Activated CD4-positive, alpha-beta memory T cell treated with anti-CD3 and anti-CD28 coated beads, Interleukin-2, amount 10 ng/mL, durations not matched to agents 7 days and 5 days (primary cell): ENCODE data around the gene TRIB2. TPM values are rescaled to one million over a fixed set of nuclear protein-coding genes. Genes with fewer than 3 reads are reported as not detected.

Source experiments
- CTCF ChIA-PET: fragments of 350-600 bp; sonication (Branson Sonifier 250); formaldehyde crosslinking; loops from one replicate; lab custom pipeline; 2021; ENCODE audit warnings: antibody characterized with exemption, inconsistent platforms; lab: Charles Lee
- POLR2A ChIA-PET: fragments of 350-600 bp; sonication (Branson Sonifier 250); formaldehyde crosslinking; loops from one replicate; lab custom pipeline; 2021; ENCODE audit warnings: antibody characterized with exemption; lab: Charles Lee
- DNase-seq: peaks from one replicate; pipeline ENCODE4 v3.0.0-alpha.2; 2020
- H3K27ac Mint-ChIP-seq: one replicate; pipeline ENCODE4 v1.8.0; 2021; ENCODE audit warnings: mild to moderate bottlenecking, mixed read lengths
- H3K27me3 Mint-ChIP-seq: one replicate; pipeline ENCODE4 v1.8.0; 2021; ENCODE audit warnings: mixed read lengths
- H3K36me3 Mint-ChIP-seq: one replicate; pipeline ENCODE4 v1.8.0; 2021; ENCODE audit warnings: low read depth, mixed read lengths
- H3K4me1 Mint-ChIP-seq: one replicate; pipeline ENCODE4 v1.8.0; 2021; ENCODE audit warnings: mixed read lengths
- H3K4me3 Mint-ChIP-seq: one replicate; pipeline ENCODE4 v1.8.0; 2021; ENCODE audit warnings: mild to moderate bottlenecking, mixed read lengths
- H3K9me3 Mint-ChIP-seq: one replicate; pipeline ENCODE4 v1.8.0; 2021; ENCODE audit warnings: mixed read lengths
- total RNA-seq, 2 experiments: library from RNA; stranded (reverse); gene quantifications; one replicate each; pipeline ENCODE4 v1.2.3, GENCODE V29; 2021

TRIB2 gene
- total RNA-seq, 2 experiments from 2014 or later, result 62.8 to 68.3 TPM

DNA sequence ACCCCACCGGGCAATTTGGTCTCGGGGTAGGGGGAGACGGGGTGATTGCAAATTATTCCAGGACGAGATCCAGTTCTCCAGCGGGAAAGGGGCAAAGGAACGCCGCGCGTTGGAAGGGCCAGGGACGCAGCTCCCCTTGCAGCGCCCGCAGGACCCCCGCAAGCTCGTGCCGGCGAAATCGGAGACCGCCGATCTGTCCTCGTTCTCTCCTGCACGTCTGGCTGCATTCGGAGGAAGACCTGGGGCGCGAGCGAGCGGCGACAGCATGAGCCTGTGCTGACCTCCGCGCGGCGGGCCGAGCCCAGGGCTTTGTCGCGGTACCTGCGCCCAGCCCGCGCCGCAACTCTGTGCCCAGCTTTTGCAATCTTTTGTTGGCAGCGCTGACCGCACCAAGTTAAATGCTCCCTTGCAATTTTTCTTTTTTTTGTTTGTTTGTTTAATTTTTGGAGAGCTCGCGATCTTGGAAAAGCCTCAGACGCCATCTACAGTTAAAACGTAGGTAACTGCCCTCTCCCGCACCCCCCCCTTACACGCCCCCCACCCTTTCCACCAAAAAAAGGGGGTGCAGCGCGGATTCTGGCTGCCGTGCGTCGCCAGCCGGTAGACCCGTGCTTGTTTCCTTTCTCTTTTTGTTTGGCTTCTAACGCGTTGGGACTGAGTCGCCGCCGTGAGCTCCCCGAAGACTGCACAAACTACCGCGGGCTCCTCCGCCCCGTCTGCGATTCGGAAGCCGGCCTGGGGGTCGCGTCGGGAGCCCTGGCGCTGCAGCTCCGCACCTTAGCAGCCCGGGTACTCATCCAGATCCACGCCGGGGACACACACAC, 667 bp downstream of the TRIB2 start:
- Mint-ChIP-seq H3K27me3 (peaks cover 6% of the 10 kb centered on the region), H3K4me1 (peaks cover 55% of the 10 kb centered on the region), H3K36me3 (peaks cover 28% of the 10 kb centered on the region), H3K9me3 (no peaks in the 10 kb centered on the region), H3K27ac (peak overlapping the region; percentile 72), H3K4me3 (peak overlapping the region; percentile 84)
- ChIA-PET POLR2A (interaction anchor here (0.6 to 4.5 kb wide), 33 partner anchors 9 to 887 kb away, joined by 3 to 82 read pairs (median 7); no protein-coding TSS in a partner anchor), CTCF (interaction anchor here (0.6 to 4.2 kb wide), 51 partner anchors 10 to 963 kb away, joined by 3 to 62 read pairs (median 6); no protein-coding TSS in a partner anchor)
- DNase-seq, result peak; percentile 61

DNA sequence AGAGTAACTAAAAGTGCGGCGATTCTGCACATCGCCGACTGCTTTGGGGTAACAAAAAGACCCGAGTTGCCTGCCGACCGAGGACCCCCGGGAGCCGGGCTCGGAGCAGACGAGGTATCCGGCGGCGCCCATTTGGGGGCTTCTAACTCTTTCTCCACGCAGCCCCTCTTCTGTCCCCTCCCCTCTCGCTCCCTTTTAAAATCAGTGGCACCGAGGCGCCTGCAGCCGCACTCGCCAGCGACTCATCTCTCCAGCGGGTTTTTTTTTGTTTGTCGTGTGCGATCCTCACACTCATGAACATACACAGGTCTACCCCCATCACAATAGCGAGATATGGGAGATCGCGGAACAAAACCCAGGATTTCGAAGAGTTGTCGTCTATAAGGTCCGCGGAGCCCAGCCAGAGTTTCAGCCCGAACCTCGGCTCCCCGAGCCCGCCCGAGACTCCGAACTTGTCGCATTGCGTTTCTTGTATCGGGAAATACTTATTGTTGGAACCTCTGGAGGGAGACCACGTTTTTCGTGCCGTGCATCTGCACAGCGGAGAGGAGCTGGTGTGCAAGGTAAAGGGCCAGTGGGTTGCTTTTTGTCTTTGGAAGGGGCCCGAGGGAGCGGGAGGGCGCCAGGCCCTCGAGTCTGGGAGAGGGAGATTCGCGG, 1.4 kb downstream of the TRIB2 start:
- Mint-ChIP-seq H3K36me3 (peaks cover 36% of the 10 kb centered on the region), H3K27ac (peak overlapping the region; percentile 72), H3K4me3 (peak overlapping the region; percentile 84), H3K4me1 (peaks cover 63% of the 10 kb centered on the region), H3K27me3 (peaks cover 6% of the 10 kb centered on the region), H3K9me3 (no peaks in the 10 kb centered on the region)
- POLR2A ChIA-PET, result interaction anchor here (0.6 to 4.5 kb wide), 19 partner anchors 9 to 424 kb away, joined by 3 to 82 read pairs (median 8); no protein-coding TSS in a partner anchor
- CTCF ChIA-PET, result interaction anchor here (0.6 to 4.2 kb wide), 28 partner anchors 10 to 964 kb away, joined by 3 to 62 read pairs (median 8); no protein-coding TSS in a partner anchor
- peak; percentile 44 for DNase-seq

DNA sequence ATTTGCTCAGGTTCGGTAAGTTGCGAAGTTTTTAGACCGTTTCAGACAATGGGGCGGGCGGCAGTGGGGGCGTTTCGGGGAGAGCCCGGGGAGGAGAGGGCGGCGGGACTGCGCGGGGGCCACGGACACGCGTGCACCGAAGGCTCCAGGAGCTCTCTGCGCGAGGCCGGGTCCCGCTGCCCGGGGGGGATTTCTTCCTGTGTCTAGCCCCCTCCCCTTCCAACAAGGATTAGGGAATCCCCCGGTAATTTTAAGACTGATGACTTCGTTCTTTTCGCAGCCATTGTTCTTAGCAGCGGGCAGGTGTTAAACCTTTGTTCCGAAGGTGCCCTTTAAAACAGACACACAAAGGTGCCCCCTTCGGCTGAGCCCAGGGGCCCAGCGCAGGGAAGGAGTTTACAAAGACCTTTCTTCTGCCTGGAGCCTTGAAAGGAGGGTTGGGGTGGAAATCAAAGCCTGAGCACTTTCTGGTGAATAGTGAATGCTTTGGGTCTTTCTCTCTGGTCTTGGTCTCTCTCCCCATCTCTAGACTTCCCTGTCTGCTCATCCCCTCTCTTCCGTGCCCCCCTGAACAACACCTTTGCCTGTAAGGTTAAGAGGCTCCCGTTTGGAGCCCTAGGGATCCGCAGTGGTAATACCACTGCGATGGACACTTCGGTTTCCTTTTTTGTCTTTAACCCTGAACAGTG, 2.1 kb downstream of the TRIB2 start:
- Mint-ChIP-seq H3K27me3 (peaks cover 6% of the 10 kb centered on the region), H3K4me3 (peak overlapping the region; percentile 84), H3K27ac (peak overlapping the region; percentile 73), H3K4me1 (peaks cover 70% of the 10 kb centered on the region), H3K9me3 (no peaks in the 10 kb centered on the region), H3K36me3 (peaks cover 43% of the 10 kb centered on the region)
- ChIA-PET POLR2A (interaction anchor here (0.6 to 4.5 kb wide), 4 partner anchors 9 to 247 kb away, joined by 3 to 82 read pairs (median 26); no protein-coding TSS in a partner anchor), CTCF (interaction anchor here (0.7 to 4.2 kb wide), 6 partner anchors 9 to 304 kb away, joined by 3 to 62 read pairs (median 24); no protein-coding TSS in a partner anchor)
- no peak for DNase-seq

DNA sequence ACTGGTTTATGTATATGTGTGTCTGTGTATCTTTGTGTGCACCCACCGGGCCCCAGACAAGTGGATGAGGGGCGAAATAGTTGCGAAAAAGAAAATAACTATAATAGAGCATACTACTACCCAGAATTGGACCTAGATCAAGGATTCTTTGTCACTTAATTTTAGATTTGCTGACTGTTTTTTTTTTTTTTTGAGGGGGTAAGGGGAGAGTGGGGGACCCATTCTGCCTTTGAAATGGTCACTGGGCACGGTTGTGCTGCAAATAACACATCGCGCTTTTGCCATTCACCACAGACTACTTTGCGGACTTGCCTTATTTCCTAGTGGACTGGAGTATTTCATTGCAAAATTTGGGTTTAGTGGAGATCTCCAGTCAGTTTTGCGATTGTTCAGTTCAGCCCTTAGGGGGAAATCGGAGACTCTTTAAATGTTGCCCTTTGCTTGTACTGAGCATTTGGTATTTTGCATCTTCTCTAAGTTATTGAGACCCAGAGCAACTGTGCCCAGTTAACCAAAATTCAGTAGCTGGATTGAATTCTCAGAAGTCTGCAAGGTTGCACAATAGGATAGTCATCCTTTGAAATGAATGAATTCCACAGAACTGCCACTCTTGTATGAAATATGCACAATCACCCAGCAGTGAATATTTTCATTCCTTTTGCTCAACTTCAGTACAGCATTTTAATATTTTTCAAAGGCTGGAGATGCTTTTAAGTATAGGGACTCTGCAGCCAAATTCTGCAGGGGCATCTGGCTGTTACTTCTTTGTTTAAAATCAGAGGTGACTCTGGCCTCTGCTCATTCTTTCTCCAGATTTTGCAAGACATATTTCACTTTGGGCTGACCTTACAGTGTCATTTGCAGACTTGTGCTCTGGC, 2.9 kb downstream of the TRIB2 start:
- H3K4me1 Mint-ChIP-seq, result peaks cover 72% of the 10 kb centered on the region
- H3K9me3 Mint-ChIP-seq, result no peaks in the 10 kb centered on the region
- peak overlapping the region; percentile 84 for H3K4me3 Mint-ChIP-seq
- CTCF ChIA-PET, result interaction anchor here (0.9 to 5.6 kb wide), 8 partner anchors 10 to 945 kb away, joined by 3 to 29 read pairs (median 4); no protein-coding TSS in a partner anchor
- peaks cover 51% of the 10 kb centered on the region for H3K36me3 Mint-ChIP-seq
- POLR2A ChIA-PET, result interaction anchor here (1.0 to 2.4 kb wide), 7 partner anchors 9 to 976 kb away, joined by 3 to 12 read pairs (median 4); no protein-coding TSS in a partner anchor
- peaks cover 6% of the 10 kb centered on the region for H3K27me3 Mint-ChIP-seq
- DNase-seq, result no peak
- H3K27ac Mint-ChIP-seq, result peak overlapping the region; percentile 73

DNA sequence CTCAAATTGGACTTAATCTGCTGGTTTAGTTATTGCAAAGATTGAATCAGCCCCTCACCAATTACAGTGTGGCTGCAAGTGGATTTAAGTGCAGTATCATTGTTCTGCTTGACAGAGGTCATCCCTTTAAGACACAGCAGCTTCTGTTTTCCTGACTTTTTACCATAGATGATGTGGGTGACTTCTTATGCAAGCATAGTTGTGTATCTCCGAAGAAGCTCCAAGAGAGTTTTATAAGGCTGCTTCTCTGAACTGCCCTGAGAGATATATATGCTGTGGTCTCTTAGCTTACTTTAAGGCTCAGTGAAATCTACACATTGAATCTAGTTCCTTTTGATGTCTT, 3.5 kb downstream of the TRIB2 start:
- no peaks in the 10 kb centered on the region for H3K9me3 Mint-ChIP-seq
- peaks cover 72% of the 10 kb centered on the region for H3K4me1 Mint-ChIP-seq
- no peak for DNase-seq
- H3K36me3 Mint-ChIP-seq, result peaks cover 57% of the 10 kb centered on the region
- peaks cover 6% of the 10 kb centered on the region for H3K27me3 Mint-ChIP-seq
- ChIA-PET CTCF (interaction anchor here (0.9 to 5.6 kb wide), 10 partner anchors 9 to 945 kb away, joined by 3 to 29 read pairs (median 4); no protein-coding TSS in a partner anchor), POLR2A (interaction anchor here (0.9 to 2.4 kb wide), 9 partner anchors 8 to 977 kb away, joined by 3 to 12 read pairs (median 4); no protein-coding TSS in a partner anchor)
- H3K4me3 Mint-ChIP-seq, result peak overlapping the region; percentile 84
- peak overlapping the region; percentile 73 for H3K27ac Mint-ChIP-seq

DNA sequence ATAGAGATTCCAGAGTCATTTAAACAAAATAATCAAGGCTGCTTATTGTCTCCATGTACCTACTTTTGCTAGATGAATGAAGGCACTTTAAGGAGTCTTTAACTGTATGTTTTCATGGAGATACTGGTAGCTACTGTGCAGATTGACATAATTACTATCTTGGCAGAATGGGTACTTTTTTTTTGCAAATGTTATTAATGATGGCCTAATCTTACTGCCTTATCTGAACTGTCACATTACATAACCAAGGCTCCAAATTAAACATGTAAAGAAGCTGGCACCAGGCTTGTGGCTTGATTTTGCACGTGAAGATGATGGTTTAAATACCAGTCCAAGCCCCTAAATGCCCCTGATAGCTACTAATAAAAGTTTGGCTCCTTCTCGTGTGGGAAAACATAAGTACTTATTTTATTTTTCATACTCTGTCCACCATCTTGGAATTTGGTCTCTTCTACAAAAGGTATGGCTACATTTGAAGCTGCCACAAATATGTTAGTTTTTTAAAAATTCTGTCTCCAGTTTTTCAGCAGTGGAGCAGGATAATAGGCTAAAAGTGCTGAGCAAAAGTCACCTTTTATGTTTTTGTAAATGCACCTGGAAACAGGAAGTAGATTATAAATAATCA, 4.1 kb downstream of the TRIB2 start:
- H3K27ac Mint-ChIP-seq, result peak overlapping the region; percentile 53
- H3K4me3 Mint-ChIP-seq, result peak overlapping the region; percentile 84
- peaks cover 6% of the 10 kb centered on the region for H3K27me3 Mint-ChIP-seq
- H3K4me1 Mint-ChIP-seq, result peaks cover 72% of the 10 kb centered on the region
- peaks cover 63% of the 10 kb centered on the region for H3K36me3 Mint-ChIP-seq
- ChIA-PET POLR2A (interaction anchor here (0.9 to 2.4 kb wide), 11 partner anchors 8 to 287 kb away, joined by 3 to 12 read pairs (median 4); no protein-coding TSS in a partner anchor), CTCF (interaction anchor here (0.6 to 5.6 kb wide), 14 partner anchors 8 to 946 kb away, joined by 3 to 29 read pairs (median 4); no protein-coding TSS in a partner anchor)
- DNase-seq, result no peak
- no peaks in the 10 kb centered on the region for H3K9me3 Mint-ChIP-seq

DNA sequence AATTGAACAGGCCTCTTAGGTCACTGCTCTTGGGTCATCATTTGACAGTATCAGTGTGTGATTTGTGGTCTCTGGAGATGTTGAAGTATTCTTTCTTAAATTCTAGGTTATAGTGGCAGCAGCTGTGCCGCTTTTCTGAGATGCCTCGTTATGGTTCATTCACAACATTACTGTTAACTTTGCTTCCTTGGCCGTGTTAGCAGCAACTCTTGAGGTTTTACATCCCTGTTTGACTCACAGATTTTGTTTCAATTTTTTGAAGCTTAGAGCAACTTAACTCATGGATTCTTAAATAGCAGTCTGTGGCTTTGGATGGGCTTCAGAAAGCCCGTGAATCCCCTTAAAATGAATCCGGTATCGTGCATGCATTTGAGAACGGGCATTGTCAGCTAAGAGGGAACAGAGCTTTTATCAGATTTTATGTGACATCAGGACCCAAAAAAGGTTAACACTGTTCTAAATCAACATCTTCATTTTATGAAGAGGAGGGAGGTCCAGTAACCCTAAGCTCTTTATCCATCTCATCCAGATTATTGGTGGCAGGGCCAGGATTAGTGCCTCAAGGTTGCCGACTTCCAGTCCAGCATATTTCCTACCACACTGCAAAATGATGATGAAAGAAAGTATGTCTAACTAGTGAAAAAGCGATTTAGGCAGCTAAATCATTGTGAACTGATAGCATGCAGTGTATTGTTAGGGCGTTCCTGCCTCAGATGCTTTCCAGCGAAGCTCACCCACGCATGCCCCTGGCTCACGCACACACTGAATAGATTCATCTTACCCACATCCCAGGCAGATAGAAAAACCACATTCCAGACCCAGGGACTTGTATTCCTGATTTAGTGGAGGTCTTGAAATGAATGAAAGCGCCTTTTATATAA, 5.1 kb downstream of the TRIB2 start:
- CTCF ChIA-PET, result interaction anchor here (0.6 to 5.6 kb wide), 8 partner anchors 15 to 893 kb away, joined by 3 to 29 read pairs (median 4); no protein-coding TSS in a partner anchor
- DNase-seq, result no peak
- POLR2A ChIA-PET, result interaction anchor here (0.9 to 2.4 kb wide), 9 partner anchors 12 to 286 kb away, joined by 3 to 12 read pairs (median 3); no protein-coding TSS in a partner anchor
- Mint-ChIP-seq H3K36me3 (peaks cover 71% of the 10 kb centered on the region), H3K27ac (peak overlapping the region; percentile 53), H3K4me3 (peak overlapping the region; percentile 84), H3K27me3 (peaks cover 6% of the 10 kb centered on the region), H3K4me1 (peaks cover 79% of the 10 kb centered on the region), H3K9me3 (no peaks in the 10 kb centered on the region)

DNA sequence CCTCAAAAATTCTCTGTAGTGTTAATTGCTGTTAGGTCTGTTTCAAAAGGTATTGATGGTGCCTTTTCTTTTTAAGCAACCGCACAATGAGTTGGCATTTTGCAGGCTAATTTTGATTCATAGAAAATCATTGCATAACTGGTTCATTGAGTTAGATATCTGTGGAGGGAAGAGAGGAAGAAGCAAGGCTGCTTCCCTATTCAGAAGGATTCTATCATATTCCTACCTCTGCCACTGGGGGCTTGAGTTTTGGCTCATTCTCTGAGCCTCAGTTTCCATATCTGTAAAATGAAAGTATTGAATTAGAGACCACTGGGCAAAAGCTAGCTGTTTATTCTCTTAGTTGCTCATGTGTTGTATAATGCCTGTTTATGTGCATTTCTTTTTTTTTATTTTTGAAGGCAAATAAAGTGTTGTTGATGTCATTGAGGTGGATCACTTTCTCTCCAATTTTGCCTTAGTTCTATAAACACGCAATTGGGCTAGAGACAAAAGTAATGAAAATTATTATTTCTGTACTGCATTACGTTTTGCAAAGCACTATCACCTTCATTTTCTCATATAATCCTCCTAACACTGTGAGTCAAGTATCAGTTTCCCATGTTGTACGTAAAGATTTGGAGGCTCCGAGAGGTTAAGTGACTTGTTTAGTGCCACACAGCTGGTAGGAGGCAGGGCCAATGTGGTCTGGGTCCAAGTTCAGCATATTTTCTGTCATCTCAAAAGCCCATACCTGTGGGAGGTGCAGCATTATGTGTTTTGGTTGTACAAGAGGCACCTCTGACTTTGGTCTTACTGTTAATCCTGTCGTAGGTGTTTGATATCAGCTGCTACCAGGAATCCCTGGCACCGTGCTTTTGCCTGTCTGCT, 5.9 kb downstream of the TRIB2 start:
- peaks cover 6% of the 10 kb centered on the region for H3K27me3 Mint-ChIP-seq
- H3K36me3 Mint-ChIP-seq, result peaks cover 79% of the 10 kb centered on the region
- no peak for DNase-seq

DNA sequence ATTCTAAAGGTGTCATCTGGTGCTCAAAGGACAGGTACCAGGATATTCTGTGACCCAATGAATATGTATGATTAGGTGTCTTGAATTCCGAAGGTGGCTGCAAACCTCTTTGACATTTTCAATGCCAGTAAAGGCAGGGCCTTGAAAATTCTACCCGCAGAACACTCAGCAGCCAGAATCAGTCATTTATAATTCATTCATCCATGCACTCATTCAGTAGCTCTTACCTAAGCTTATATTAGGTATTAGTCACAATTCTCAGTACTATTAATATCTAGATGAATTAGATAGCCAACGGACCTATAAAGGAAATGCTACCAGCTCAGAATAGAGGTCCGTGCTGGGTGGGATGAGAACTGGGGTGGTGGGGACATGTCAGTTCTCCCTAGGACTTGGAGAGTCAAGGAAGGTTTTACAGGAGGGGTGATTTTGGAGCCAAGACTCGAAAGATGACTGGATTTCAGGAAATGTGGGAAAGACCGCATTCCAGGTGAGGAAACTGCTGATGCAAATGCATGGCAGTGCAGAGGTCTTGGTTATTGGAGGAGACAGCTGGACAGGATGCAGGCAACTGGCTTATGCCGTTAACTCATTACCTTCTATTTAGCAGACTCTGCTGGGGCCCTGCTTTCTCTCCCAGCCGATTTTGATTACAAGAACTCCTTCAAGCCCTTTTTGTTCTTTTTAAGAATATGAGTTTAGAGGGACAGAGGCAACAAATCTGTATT, 7.2 kb downstream of the TRIB2 start:
- ChIA-PET POLR2A (no interaction called here), CTCF (interaction anchor here (0.6 to 5.6 kb wide), 3 partner anchors 207 to 895 kb away, joined by 3 to 29 read pairs (median 10); no protein-coding TSS in a partner anchor)
- H3K9me3 Mint-ChIP-seq, result no peaks in the 10 kb centered on the region
- H3K4me1 Mint-ChIP-seq, result peaks cover 97% of the 10 kb centered on the region
- peaks cover 82% of the 10 kb centered on the region for H3K36me3 Mint-ChIP-seq
- H3K4me3 Mint-ChIP-seq, result no peak overlapping the region
- no peak overlapping the region for H3K27ac Mint-ChIP-seq
- DNase-seq, result no peak
- H3K27me3 Mint-ChIP-seq, result peaks cover 3% of the 10 kb centered on the region

More for the DNA sequence above, 5.9 kb downstream of the TRIB2 start:
- Mint-ChIP-seq H3K4me3 (peak overlapping the region; percentile 84), H3K9me3 (no peaks in the 10 kb centered on the region), H3K27ac (no peak overlapping the region), H3K4me1 (peaks cover 87% of the 10 kb centered on the region)
- ChIA-PET CTCF (interaction anchor here (1.4 to 5.6 kb wide), 4 partner anchors 208 to 859 kb away, joined by 3 to 29 read pairs (median 8); no protein-coding TSS in a partner anchor), POLR2A (interaction anchor here (1.0 to 1.1 kb wide), 2 partner anchors 11 to 12 kb away, joined by 3 read pairs; no protein-coding TSS in a partner anchor)
